Vagina (tissue), 2 donors: ENCODE data around the gene DDX49. TPM values are rescaled to one million over a fixed set of nuclear protein-coding genes. Genes with fewer than 3 reads are reported as not detected.

Source experiments
- DNase-seq, 2 donors: peaks; one replicate each; pipeline ENCODE4 v3.0.0-alpha.2; 2017; ENCODE audit errors: extremely low spot score in 2 of 2
- H3K27ac ChIP-seq: fragments of 200-600 bp; sonication (generic); one replicate; pipeline ENCODE4 v1.5.1; 2019
- H3K27me3 ChIP-seq: fragments of 200-600 bp; sonication (generic); one replicate; pipeline ENCODE4 v1.5.1; 2019
- H3K36me3 ChIP-seq, 2 donors: fragments of 200-600 bp; sonication (generic); one replicate each; pipeline ENCODE4 v1.5.1; 2017 to 2019
- H3K4me1 ChIP-seq: fragments of 200-600 bp; sonication (generic); one replicate; pipeline ENCODE4 v1.5.1; 2019
- H3K4me3 ChIP-seq, 2 donors: fragments of 200-600 bp; sonication (generic); 1 replicate in 1 of 2; 2 replicates in 1 of 2; pipeline ENCODE4 v1.5.1; 2016 to 2019
- H3K9me3 ChIP-seq: fragments of 200-600 bp; sonication (generic); one replicate; pipeline ENCODE4 v1.5.1; 2019
- CTCF ChIP-seq, 3 experiments: fragments of 450-650 bp in 2 of 3; fragments of 200-600 bp in 1 of 3; sonication (generic) in 1 of 3; IDR thresholded peaks; one replicate each; pipeline ENCODE4 v1.5.1; 2017 to 2019; ENCODE audit warnings: antibody characterized with exemption in 3 of 3, mild to moderate bottlenecking in 2 of 3, moderate library complexity in 2 of 3
- POLR2A ChIP-seq, 2 donors: fragments of 450-650 bp; IDR thresholded peaks; one replicate each; pipeline ENCODE4 v1.6.1; 2017; ENCODE audit warnings: antibody characterized with exemption in 2 of 2, mild to moderate bottlenecking in 2 of 2, moderate library complexity in 2 of 2
- POLR2AphosphoS5 ChIP-seq, 2 donors: sonication (generic); formaldehyde crosslinking; IDR thresholded peaks; one replicate each; pipeline ENCODE4 v1.9.0; 2017; ENCODE audit warnings: antibody characterized with exemption in 2 of 2, mild to moderate bottlenecking in 2 of 2, low read depth in 1 of 2; ENCODE audit not compliant: insufficient read depth in 1 of 2
- intact Hi-C: fragments of 100-400 bp; cut with DNase I; formaldehyde crosslinking; loops from one replicate; pipeline ENCODE4 v1.15.1; 2023
- total RNA-seq: library from RNA; depleted of rRNA; stranded (reverse); fragments of >200 nt; gene quantifications from one replicate; pipeline ENCODE4 v1.2.3, GENCODE V29; 2016

DDX49 gene
- total RNA-seq, 1 donor from 2014 or later = 36.3 TPM

- H3K27ac ChIP-seq = no peak within 1 kb of the TSS
- peaks cover 0 to 16% of the 10 kb centered on the region in 2 donors for H3K36me3 ChIP-seq
- H3K4me1 ChIP-seq = peaks cover 24% of the 10 kb centered on the region
- H3K27me3 ChIP-seq = peaks cover 5% of the 10 kb centered on the region
- DNase-seq = no peak
- H3K9me3 ChIP-seq = no peaks in the 10 kb centered on the region
- intact Hi-C loops = no loop called here
- peak within 1 kb of the TSS; percentile 42 to 46 for H3K4me3 ChIP-seq
- no peak for TF ChIP-seq POLR2AphosphoS5 (IDR thresholded peaks at IDR 0.05; ENCODE audit: insufficient read depth in 1 of 2, low read depth in 1 of 2)
- TF ChIP-seq POLR2A (IDR thresholded peaks at IDR 0.05) = no peak
- no peak for TF ChIP-seq CTCF (IDR thresholded peaks at IDR 0.05)
These were observed 23.6 kb upstream of the DDX49 start, which contains the start of gene CERS1 for GRCh38 chr19:18895824-18896341. Gene CERS1 (minus strand): TSS chr19:18896158. CDS start chr19:18896072, 86 bp downstream.

GRCh38 chr19:18896421-18896841, 23.1 kb upstream of the DDX49 start:
- peaks cover 0 to 21% of the 10 kb centered on the region in 2 donors for H3K36me3 ChIP-seq
- TF ChIP-seq POLR2AphosphoS5 (IDR thresholded peaks at IDR 0.05; ENCODE audit: insufficient read depth in 1 of 2, low read depth in 1 of 2) (no peak), CTCF (IDR thresholded peaks at IDR 0.05) (no peak), POLR2A (IDR thresholded peaks at IDR 0.05) (no peak)
- H3K4me1 ChIP-seq = peaks cover 24% of the 10 kb centered on the region
- intact Hi-C loops = no loop called here
- no peaks in the 10 kb centered on the region for H3K9me3 ChIP-seq
- H3K4me3 ChIP-seq = peak overlapping the region; percentile 16 to 24
- no peak overlapping the region for H3K27ac ChIP-seq
- no peak for DNase-seq
- H3K27me3 ChIP-seq = peaks cover 5% of the 10 kb centered on the region

- peaks cover 0 to 23% of the 10 kb centered on the region in 2 donors for H3K36me3 ChIP-seq
- H3K4me1 ChIP-seq = peaks cover 24% of the 10 kb centered on the region
- no peaks in the 10 kb centered on the region for H3K9me3 ChIP-seq
- TF ChIP-seq POLR2AphosphoS5 (IDR thresholded peaks at IDR 0.05; ENCODE audit: insufficient read depth in 1 of 2, low read depth in 1 of 2) (no peak), POLR2A (IDR thresholded peaks at IDR 0.05) (no peak), CTCF (IDR thresholded peaks at IDR 0.05) (no peak)
- peaks cover 5% of the 10 kb centered on the region for H3K27me3 ChIP-seq
- no peak overlapping the region for H3K4me3 ChIP-seq
- no peak overlapping the region for H3K27ac ChIP-seq
- intact Hi-C loops = no loop called here
- DNase-seq = no peak
These were observed 22.2 kb upstream of the DDX49 start for GRCh38 chr19:18897094-18898029.

GRCh38 chr19:18898081-18898606, 21.4 kb upstream of the DDX49 start:
- DNase-seq = no peak
- H3K36me3 ChIP-seq = peaks cover 0 to 23% of the 10 kb centered on the region in 2 donors
- intact Hi-C loops = no loop called here

More at GRCh38 chr19:18898081-18898606, 21.4 kb upstream of the DDX49 start:
- Histone ChIP-seq H3K4me3 (no peak overlapping the region), H3K27me3 (peaks cover 5% of the 10 kb centered on the region), H3K27ac (no peak overlapping the region), H3K4me1 (peaks cover 24% of the 10 kb centered on the region), H3K9me3 (no peaks in the 10 kb centered on the region)
- no peak for TF ChIP-seq POLR2AphosphoS5 (IDR thresholded peaks at IDR 0.05; ENCODE audit: insufficient read depth in 1 of 2, low read depth in 1 of 2)
- TF ChIP-seq POLR2A (IDR thresholded peaks at IDR 0.05) = no peak
- no peak for TF ChIP-seq CTCF (IDR thresholded peaks at IDR 0.05)
